Panc1 (cell line): ENCODE data around the gene DAZAP2.

Experiments used
- CTCF ChIP-seq: fragments of 450-650 bp; IDR thresholded peaks from 2 replicates; pipeline ENCODE4 v1.5.1; 2017; ENCODE audit warnings: mild to moderate bottlenecking
- POLR2AphosphoS5 ChIP-seq: IDR thresholded peaks from 2 replicates; pipeline ENCODE4 v1.6.1; 2012; ENCODE audit warnings: mild to moderate bottlenecking, low read depth, low read length, moderate library complexity

- no peak for TF ChIP-seq POLR2AphosphoS5
- no peak for TF ChIP-seq CTCF
Measured at GRCh38 chr12:51242120-51242519, 3.5 kb downstream of the DAZAP2 start.
